ENCODE results near the gene CGB1. TPM values are rescaled to one million over a fixed set of nuclear protein-coding genes. Genes with fewer than 3 reads are reported as not detected.

Gene CGB1
- total and polyA plus RNA-seq, 2 of the 8 experiments (the other 6 are each of a cell fraction or from before 2014, with no cell fraction given): not detected

DNA sequence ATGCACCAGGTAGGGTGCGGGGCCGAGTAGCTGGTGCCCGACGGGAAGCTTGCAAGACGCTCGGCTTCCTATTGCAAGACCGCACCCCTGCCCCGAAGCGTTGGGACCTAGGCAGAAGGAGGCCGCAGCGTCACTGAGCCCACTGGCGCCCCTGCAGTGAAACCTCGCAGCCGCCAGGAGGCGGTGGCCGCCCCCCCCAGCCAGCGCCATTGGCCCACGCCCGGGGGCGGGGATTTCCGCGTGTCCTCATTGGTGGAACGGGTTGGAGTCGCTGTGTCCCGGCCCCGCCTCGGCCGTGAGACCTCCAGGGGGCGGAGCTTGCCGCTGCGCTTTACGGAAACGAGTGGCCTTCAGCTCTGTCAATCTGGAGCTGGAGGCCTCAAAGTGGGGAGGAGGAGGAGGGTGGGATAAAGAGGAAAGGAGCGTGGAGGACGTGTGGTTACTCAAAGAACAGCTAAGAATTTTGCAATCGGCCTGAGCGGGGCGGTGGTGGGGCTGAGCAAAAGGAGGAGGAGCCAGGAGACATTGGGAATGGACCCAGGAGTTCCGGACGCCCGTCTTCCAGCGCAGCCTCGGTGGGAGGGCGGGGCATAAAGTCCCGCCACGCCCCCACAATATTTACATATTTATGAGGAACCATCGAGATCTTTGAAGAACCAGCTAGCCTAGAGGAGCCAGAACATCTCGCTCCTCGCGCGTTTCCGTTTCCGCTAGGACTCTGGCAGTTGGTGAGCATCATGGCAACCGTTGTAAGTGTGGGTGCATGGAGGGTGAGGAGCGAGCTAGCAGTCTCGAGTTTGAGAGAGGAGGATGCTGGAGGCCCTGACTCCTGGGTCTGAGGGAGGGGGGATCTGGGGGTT lies 43.3 kb downstream of the CGB1 start, which contains the start of the genes GYS1 and RUVBL2 (continued):
- TF ChIP-seq, protein P1, sequence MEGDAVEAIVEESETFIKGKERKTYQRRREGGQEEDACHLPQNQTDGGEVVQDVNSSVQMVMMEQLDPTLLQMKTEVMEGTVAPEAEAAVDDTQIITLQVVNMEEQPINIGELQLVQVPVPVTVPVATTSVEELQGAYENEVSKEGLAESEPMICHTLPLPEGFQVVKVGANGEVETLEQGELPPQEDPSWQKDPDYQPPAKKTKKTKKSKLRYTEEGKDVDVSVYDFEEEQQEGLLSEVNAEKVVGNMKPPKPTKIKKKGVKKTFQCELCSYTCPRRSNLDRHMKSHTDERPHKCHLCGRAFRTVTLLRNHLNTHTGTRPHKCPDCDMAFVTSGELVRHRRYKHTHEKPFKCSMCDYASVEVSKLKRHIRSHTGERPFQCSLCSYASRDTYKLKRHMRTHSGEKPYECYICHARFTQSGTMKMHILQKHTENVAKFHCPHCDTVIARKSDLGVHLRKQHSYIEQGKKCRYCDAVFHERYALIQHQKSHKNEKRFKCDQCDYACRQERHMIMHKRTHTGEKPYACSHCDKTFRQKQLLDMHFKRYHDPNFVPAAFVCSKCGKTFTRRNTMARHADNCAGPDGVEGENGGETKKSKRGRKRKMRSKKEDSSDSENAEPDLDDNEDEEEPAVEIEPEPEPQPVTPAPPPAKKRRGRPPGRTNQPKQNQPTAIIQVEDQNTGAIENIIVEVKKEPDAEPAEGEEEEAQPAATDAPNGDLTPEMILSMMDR (IDR thresholded peaks at IDR 0.05; ENCODE audit: control extremely low read depth in 1 of 3, insufficient read depth in 1 of 3, low read depth in 1 of 3, low read length in 3 of 3): peak; percentile 78 to 92 (median 88)
- TF ChIP-seq GTF2F1 (IDR thresholded peaks at IDR 0.05; ENCODE audit: borderline replicate concordance, low read depth, low read length) (no peak), PHF8 (conservative IDR thresholded peaks at IDR 0.05; ENCODE audit: low read depth, low read length) (peak; percentile 76), KDM5A (IDR thresholded peaks at IDR 0.05; ENCODE audit: low read length) (peak; percentile 83; the same call in 1 of the 2 replicates), POLR2A (IDR thresholded peaks at IDR 0.05; ENCODE audit: control extremely low read depth in 1 of 2, low read depth in 2 of 2, low read length in 2 of 2) (peak in 1 of 2 experiments; percentile 77; a peak in 2 of 3 replicates), CREB1 (IDR thresholded peaks at IDR 0.05) (peak; percentile 75), SP1 (IDR thresholded peaks at IDR 0.05; ENCODE audit: low read depth, low read length) (peak; percentile 91), RAD21 (IDR thresholded peaks at IDR 0.05 in 1 of 2, conservative IDR thresholded peaks at IDR 0.05 in 1 of 2; ENCODE audit: low read depth in 2 of 2, low read length in 2 of 2) (peak in 1 of 2 experiments; percentile 8; a peak in 2 of 4 replicates), CHD2 (IDR thresholded peaks at IDR 0.05; ENCODE audit: low read length) (peak; percentile 70; the same call in 1 of the 2 replicates), CBX8 (IDR thresholded peaks at IDR 0.05; ENCODE audit: borderline replicate concordance, low read depth, low read length) (no peak), SP2 (IDR thresholded peaks at IDR 0.05; ENCODE audit: low read length) (peak; percentile 49), GABPA (IDR thresholded peaks at IDR 0.05; ENCODE audit: borderline replicate concordance, insufficient read depth, low read length) (peak; percentile 92), TAF1 (IDR thresholded peaks at IDR 0.05; ENCODE audit: low read depth, low read length) (peak; percentile 89), YY1 (IDR thresholded peaks at IDR 0.05; ENCODE audit: low read depth, low read length) (peak; percentile 88), CEBPB (IDR thresholded peaks at IDR 0.05; ENCODE audit: low read depth, low read length) (peak; percentile 58), HDAC2 (IDR thresholded peaks at IDR 0.05; ENCODE audit: borderline replicate concordance in 1 of 2, low read depth in 2 of 2, low read length in 2 of 2) (peak in 1 of 2 experiments; percentile 42; a peak in 1 of 4 replicates)
- TF ChIP-seq, protein P2, sequence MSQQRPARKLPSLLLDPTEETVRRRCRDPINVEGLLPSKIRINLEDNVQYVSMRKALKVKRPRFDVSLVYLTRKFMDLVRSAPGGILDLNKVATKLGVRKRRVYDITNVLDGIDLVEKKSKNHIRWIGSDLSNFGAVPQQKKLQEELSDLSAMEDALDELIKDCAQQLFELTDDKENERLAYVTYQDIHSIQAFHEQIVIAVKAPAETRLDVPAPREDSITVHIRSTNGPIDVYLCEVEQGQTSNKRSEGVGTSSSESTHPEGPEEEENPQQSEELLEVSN (IDR thresholded peaks at IDR 0.05): peak; percentile 49; the same call in 1 of the 2 replicates
- TF ChIP-seq, protein P3, sequence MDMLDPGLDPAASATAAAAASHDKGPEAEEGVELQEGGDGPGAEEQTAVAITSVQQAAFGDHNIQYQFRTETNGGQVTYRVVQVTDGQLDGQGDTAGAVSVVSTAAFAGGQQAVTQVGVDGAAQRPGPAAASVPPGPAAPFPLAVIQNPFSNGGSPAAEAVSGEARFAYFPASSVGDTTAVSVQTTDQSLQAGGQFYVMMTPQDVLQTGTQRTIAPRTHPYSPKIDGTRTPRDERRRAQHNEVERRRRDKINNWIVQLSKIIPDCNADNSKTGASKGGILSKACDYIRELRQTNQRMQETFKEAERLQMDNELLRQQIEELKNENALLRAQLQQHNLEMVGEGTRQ (IDR thresholded peaks at IDR 0.05; ENCODE audit: low read length): no peak
- TF ChIP-seq, protein P4, sequence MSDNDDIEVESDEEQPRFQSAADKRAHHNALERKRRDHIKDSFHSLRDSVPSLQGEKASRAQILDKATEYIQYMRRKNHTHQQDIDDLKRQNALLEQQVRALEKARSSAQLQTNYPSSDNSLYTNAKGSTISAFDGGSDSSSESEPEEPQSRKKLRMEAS (IDR thresholded peaks at IDR 0.05): peak; percentile 24; the same call in 1 of the 2 replicates

All from H1 (cell line).